CD4-positive, alpha-beta T cell treated with Interleukin-15 for 1 hour (primary cell): ENCODE results near the gene CRYAB.

Experiments used
- DNase-seq: peaks from one replicate; pipeline ENCODE4 v3.0.0-alpha.2; 2020

The CRYAB gene, protein sequence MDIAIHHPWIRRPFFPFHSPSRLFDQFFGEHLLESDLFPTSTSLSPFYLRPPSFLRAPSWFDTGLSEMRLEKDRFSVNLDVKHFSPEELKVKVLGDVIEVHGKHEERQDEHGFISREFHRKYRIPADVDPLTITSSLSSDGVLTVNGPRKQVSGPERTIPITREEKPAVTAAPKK

DNA sequence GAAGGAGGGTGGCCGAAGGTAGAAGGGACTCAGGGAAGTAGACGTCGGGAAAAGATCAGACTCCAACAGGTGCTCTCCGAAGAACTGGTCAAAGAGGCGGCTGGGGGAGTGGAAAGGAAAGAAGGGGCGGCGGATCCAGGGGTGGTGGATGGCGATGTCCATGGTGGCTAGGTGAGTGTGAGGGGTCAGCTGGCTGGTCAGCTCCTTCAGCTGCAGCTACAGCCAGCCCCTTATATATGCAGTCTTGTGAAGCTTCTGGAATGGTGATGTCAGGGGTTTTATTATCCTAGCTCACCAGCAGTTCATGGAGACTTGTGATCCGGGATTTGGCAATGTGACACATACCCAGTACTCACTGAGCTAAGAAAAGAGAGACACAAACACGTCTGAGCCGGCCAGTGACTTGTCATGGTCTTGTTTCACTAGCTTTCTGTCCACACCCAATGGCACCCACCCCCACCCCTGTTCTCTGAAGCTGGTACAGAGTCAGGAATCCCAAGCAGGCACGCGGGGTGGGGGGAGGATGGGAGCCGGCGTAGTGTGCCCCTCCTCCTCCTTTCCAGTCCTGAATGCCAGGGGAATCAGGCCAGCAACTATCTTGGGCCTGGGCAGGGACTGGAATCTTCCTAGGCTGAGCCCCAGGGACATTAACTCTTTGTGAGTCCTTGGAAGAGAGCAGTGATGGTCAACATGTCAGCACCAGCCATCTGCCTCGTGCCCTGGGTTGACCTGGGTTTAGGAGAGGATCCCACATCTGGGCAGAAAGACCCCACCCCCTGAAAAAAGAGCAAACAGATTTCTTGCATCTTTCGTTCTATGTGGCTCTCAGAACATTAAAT lies at the start of gene CRYAB:
Gene CRYAB (minus strand): TSS at position 208 of the 839 bp plus-strand sequence. CDS start 46 bp downstream, at position 162.
- no peak for DNase-seq

DNA sequence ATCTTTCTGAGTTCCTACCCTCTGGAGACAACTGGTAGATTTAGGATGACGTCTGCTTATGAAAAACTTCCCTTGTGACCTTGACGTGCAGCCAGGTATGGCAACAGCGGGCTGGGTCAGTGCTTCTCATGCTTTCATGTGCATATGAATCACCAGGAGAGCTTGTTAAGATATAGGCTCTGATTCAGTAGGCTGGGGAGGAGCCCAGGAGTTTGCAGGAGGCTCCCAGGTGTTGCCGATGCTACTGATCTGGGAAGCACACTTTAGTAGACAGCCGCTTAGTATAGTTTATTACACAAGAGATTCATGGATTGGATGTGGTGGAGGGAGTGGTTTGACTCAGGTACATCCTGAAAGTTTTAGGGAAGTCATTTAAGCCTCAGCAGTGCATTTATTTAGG lies 49.3 kb upstream of the CRYAB start:
- DNase-seq, result no peak

DNA sequence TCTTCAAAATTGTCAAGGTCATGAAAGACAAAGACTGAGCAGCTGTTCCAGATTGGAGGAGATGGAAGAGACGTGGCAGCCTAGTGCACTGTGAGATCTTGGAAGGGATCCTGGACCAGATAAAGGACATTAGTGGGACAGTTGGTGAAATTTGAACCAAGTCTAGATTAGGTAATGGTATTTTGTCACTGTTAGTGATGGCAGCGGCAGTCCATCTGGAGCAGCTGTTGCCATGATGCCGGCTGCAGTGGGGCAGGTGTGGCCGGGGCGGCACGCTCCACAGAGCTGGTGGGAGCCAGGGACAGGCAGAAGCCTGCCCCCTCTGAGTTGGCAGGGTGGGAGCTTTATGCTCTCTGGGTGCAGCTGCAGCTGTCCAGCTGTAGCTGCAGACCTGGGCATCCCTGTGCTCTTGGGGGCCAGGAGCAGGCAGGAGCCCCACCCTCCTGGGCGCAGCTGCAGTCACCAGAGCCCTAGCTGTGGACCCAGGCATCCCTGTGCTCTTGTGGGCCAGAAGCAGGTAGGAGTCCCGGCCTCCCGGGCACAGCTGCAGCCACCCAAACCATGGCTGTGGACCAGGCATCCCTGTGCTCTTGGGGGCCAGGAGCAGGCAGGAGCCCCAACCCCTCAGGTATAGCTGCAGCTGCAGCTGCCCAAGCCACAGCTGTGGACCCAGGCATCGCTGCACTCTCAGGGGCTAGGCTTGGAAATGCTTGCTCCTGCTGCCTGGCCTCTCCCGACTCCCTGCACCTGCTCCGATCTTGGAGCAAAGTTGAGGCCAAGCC lies 46.3 kb upstream of the CRYAB start:
- no peak for DNase-seq

DNA sequence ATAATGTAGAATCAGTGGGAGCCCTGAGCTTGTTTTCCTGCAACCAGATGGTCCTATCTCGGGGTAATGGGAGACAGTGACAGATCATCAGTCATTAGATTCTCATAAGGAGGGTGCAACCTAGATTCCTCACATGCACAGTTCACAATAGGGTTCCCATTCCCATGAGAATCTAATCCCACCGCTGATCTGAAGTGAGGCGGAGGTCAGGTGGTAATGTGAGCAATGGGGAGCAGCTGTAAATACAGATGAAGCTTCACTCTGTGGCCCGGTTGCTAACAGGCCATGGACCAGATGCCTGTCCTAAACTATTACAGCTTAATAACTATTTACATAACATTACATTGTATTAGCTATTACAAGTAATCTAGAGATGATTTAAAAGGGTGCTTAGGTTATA lies 42.6 kb upstream of the CRYAB start:
- no peak for DNase-seq

DNA sequence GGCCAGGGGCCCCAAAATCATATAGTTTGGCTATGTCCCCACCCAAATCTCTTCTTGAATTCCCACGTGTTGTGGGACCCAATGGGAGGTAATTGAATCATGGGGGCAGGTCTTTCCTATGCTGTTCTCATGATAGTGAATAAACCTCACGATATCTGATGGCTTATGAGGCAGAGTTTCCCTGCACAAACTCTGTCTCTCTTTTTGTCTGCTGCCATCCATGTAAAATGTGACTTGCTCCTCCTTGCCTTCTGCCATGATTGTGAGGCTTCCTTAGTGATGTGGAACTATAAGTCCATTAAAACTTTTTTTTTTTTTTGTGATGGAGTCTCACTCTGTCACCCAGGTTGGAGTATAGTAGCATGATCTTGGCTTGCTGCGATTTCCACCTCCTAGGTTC lies 40.0 kb upstream of the CRYAB start:
- no peak for DNase-seq

DNA sequence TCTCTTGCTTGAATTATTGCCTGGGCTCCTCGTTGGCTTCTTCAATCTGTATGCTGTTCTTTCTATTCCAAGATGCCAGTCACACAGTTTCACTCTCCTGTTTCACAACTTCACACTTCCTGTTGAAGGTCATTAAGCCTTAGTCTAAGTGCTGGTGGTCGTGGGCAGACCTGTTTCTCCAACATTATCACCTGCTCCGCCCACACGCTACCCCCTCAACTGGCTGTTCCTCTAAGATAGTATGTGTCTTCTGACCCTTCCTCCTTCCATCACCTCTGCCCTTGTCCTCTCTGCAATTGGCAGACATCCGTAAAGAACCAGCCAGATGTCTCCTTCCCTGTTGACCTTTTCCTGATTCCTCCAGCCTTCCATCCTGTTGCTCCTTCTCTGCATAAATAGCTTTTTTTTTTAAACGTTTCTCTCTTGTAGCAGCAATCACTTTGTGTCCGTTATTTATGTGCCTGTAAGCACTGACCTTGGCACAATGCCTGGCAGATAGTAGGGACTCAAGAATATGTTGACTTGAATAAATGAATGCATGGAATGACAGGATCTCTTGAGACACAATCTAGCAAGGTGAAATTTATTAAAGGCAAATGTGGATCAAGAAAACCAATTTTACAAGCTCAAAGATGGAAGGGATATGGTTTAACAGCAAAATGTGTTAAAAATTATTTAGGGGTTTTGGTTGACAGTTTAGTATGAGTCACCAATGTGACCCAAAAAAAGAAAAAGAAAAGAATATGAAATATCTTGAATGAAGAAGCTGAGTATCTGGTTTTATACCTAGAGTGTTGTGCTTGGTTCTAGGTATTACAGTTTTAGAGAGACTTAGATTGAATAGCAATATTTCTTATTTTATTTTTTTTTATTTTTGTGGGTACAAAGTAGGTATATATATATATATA lies 38.2 kb upstream of the CRYAB start:
- no peak for DNase-seq

DNA sequence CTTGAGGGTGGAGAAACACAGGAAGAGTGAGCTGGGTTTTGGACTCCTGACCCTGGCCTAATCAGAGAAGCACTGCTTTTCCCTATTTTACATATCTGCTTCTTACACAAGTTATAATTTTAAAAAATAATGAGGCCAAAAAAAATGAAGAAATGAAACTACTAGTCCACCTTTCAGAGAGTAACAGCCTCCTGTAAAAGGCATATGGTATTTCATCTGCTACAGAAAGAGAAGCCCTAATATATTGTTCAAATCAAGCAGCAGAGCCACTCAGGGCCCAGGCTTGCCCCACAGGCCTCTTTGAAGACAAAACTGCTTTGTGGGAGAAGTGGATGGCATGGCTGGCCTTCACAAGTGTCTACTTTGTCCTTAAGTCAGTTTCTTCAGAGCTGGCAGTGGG lies 35.6 kb upstream of the CRYAB start:
- no peak for DNase-seq

DNA sequence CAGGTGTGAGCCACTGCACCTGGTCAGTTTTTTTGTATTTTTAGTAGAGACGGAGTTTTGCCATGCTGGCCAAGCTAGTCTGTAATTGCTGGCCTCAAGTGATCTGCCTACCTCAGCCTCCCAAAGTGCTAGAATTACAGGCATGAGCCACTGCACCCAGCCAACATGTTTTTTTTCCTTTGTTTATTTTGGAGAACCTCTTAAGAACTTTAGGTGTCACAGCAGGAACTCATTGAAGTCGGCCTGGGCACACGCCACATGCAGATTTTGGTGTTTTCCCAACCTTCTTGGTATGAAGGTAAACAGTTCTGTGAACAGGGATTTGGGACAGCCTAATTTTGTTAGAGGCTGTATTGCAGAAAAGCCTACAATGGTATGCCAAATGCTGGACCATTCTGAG lies 34.9 kb upstream of the CRYAB start:
- no peak for DNase-seq

DNA sequence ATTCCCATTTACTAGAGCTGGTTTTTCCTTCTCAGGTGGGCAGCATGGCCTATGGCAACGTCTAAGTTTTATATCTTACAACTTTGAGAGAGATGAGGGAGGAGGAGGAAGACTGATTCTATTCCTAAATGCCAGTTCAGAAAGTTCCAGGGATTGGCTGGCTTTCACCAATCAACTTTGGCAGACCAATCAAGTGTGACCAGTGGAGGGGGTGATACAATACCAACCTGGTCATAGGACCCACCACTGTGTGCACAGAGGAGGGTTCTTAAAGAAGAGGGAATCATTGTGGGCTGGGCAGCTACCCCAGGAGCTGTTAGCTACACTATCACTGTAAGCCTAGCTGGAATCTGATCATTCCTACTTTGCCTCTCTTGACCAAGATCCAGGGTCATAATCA lies 33.6 kb upstream of the CRYAB start:
- DNase-seq, result no peak

DNA sequence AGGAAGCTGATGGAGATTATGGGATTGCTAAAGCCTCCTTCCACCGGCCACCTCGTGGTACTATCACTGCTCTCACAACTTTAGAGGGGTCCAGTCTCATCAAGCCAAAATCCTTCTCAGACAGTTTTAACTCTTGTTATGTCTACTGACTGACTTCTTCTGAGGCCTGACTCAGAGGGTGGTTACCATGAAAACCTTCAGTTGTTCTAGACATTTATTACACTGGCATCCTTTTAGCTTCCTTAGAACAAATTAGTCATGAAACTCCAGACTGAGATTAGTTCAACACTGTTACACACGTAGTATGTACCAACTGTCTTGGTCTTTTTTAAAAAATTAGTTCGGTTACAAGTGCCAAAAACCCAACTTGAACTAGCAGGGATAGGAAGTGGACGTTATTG lies 33.1 kb upstream of the CRYAB start:
- DNase-seq, result no peak

DNA sequence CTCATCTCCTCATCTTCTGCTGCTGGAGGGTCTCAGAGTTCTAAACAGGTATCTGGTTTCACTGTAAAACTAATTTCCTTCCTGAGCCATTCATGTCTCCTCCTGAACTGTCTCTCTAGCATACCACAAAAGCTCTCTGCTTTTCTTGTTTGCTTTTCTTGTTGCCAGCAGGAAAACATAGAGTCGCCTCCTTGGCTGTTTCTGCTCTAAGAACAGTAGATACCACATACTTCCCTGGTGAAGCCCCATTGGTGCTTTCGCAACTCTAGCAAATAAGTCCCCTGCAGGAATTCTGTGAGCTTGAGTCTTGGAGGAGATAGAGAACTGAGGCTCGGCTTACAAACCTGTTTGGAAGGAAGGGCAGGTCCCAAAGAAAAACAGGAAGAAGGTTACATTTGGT lies 32.6 kb upstream of the CRYAB start:
- no peak for DNase-seq

DNA sequence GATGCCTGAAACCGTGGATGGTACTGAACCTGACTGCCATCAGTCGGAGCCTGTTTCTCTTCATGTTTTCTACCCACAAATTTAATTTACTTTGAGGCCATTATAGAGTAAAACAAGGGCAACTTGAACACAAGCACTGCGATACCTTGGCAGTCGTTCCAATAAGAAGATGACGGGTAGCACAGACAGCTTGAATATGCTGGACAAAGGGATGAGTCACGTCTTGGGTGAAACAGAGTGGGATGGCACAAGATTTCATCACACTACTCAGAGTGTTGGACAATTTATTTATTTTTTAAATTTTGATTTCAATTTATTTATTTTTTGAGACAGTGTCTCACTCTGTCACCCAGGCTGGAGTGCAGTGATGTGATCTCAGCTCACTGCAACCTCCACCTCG lies 31.3 kb upstream of the CRYAB start:
- DNase-seq, result no peak

DNA sequence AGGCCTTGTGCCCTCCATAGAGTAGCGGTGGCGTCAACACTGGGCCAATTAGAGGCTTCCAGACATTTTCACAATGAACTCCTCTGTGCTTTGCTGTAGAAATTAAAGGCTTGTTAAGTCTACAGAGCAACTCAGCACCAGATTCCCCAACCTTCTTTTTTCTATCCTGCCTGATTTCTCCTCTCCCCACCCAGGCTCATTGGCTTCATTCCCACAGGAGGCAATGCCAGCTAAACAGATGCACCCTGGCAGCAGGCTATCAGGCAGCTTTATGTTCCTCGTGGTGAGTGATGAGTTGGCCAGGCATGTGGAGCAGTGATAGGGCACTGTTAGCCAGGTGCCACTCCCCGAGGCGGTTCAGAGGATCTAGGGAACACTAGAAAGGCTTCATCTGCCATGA lies 30.4 kb upstream of the CRYAB start:
- DNase-seq, result no peak

DNA sequence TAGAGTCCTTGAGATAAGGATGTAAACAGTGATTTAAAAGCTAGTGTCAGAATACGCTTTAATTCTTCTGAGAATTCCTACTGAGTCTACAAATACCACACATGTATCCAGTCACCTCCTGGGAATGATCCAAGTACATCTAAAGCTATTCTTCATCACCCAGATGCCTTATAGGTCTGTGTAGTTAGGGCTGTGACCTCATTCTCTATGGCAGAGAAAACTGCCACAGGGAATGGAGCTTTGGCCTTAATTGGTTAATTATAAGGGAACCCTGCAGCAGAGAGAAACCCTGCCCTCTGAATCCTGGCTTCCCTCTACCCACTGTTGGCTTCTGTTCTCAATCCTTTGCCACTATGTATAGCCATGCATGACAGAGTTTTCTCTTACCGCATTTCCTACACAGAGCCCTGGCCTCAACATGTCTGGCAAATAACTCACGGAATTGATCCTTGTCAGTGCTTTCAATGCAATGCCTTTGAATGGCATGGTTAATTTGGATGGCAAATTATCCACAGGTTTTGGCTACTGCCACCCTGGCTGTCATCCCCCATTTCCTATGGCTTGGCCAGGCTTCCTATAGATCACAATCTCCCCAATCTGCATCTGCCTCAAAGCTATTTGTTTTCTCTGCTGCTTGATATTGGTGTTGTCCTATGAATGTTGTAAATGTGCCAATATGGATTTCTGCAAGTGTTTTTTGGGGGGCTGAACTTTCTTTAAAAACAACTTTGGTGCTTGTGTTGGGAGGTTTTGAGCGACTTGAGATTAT lies 28.4 kb upstream of the CRYAB start:
- no peak for DNase-seq

DNA sequence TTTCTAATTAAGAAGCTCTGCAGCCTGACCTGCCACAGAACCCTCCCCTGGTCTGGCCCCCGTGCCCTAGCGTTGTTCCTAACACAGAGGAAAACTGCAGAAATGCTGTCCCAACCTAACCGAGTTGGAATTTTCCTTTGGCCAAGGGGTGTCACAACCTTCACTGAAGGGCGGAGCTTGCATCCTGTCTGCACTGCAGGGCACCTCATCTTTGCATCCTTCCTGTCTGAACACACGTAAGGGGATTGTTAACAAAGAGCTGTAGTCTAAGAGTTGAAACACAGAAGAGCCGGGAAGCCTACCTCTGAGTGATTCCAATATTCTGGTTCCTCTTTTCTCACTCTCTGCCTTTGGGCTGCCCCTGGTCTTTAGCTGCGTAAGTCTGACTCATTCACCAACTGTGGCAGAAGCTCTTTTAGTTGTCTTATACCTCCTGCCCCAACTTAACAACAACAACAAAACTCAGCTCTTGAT lies 27.2 kb upstream of the CRYAB start:
- peak; percentile 53 for DNase-seq

DNA sequence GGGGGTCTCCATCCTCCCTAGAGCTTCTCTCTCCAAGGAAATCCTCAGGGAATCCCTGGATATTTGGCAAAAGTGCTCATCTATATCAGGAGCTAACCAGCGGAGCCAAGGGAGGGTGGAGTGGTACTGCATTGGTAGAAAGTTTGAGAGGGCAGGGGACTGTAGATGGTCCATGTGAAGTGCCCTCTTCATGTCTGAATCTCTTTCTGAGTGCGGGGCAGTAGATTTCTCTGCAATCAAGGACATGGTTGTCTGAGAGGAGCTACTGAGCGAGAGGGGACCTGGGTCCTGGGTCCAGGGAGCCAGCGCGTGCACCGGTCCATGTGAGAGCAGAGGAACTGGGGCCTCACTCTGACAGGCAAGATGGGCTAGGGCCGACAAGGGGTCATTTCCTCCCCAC lies 26.3 kb upstream of the CRYAB start:
- DNase-seq, result no peak

DNA sequence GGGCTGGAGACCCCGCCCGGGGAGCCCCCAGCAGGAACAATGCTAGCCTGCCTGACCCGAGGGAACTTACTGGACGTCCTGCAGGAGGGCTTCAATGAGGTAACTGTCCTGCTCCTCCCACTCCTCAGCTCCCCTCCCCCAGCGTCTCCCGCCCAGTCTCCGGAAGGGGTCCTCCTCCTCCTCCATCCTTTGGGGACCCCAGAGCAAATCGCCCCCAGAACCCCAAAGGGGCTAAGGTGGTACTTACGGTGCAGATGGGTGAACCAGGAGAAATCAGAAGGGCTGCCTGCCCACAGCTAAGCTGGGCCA lies 25.8 kb upstream of the CRYAB start:
- no peak for DNase-seq

DNA sequence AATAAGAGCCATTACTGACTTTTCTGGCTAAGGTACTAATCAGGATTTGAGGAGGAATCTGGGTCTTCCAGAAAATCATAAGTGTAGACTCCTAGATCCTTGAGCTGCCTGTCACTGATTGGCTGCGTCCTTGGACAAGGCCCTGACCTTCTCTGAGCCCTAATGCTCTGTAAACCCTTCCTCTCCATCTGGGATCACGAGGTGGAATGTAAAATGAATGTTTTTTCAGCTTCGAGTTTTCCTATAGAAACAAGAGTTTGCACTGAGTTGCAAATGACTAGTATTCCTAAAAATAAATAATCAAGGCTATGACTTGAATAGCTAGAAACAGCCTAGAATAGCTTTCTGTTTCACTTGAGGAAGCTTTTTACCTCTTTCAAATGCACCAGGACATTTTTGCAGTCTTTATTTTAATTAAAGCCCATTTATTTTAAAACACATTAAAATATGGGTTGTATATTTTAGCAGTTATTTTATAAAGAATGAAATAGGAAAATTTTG lies 24.5 kb upstream of the CRYAB start:
- no peak for DNase-seq

DNA sequence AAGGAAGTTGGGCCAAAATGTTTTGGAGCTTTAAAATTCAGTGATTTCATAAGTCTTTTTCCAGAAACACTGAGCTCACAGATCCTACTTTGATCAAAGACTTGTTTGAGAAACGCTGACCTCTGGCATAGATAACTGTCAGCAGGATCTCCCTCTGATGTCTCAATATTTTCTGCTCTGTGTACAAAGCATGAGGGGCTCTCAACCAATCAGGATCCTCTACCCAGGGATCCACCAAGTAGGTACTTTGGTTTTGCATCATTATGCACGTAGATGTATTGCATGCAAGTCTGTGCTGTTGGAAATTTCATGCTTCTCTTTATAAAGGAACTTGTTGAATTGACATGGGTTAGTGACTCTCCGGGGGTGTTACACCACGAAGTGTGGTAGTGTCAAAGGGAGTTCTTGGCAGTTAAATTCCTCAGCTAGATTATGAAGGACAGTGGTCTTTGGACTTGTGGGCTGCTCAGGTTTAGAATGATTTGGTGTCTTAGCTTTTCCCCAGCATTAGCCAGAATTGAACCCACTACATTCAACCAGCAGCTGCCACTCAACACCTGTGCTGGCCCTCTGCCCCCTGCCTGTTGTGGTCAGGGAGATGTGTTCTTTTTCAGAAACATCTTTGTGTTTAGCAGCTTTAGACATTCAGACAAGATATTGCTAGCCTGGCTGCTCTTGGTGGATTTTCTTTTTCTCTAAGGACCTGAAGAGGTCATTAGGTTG lies 23.9 kb upstream of the CRYAB start:
- no peak for DNase-seq

DNA sequence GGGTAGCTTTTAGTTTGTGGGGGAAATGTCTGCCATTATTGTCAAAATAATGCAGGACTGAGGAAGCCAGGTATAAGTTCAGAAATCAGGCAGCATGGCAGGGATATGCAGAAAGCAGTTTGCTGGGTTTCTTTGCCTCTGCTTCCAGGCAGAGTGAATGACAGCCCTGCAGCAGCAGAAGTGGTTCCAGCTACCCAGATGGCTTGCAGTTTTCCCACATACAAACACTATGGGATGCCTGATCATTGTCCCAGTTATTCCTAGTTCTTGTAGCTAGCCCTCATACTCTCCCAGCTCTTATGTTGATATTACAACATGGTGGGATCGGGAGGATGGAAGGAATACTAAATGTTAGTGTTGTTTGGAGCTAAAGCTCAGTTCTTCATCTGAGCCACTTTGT lies 22.7 kb upstream of the CRYAB start:
- no peak for DNase-seq

DNA sequence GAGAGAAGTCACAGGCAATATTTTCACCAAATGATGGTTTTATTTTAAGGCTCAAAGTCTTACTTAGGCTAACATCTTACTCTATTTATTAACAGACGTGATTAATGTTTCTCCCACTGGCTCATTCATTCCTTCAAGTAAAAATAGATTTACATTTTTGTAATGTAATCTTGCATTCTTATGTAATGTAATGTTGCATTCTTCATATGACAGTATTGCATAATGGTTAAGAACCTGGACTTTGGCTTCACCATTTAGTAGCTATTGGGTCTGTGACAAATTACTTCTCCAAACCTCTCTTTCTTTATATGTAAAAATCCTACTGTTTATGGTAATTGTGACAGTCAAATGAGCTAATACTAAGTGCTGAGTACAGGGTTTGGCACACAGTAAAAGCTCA lies 22.3 kb upstream of the CRYAB start:
- DNase-seq, result no peak
